GM21737 (cell line): ENCODE results near the gene TP53BP1.

Experiments
- ATAC-seq: cut with Tn5 transposase; IDR thresholded peaks from one replicate; pipeline ENCODE4 v1.9.1; 2021; ENCODE audit warnings: mild to moderate bottlenecking, moderate library complexity; ENCODE audit not compliant: unreplicated experiment

Gene TP53BP1

GRCh38 chr15:43370310-43370974, 122.5 kb downstream of the TP53BP1 start:
- peak; percentile 24 for ATAC-seq

- no peak for ATAC-seq
Measured at GRCh38 chr15:43361313-43361903, 131.5 kb downstream of the TP53BP1 start.

GRCh38 chr15:43360821-43361220, 132.1 kb downstream of the TP53BP1 start:
- no peak for ATAC-seq
